GM12872 (cell line): ENCODE measurements around the gene MECP2.

Experiments
- TF ChIP-seq, protein P1 (sequence below): IDR thresholded peaks from 3 replicates; pipeline ENCODE4 v1.5.1; 2011; ENCODE audit warnings: low read depth, mild to moderate bottlenecking, low read length, moderate library complexity; ENCODE audit not compliant: insufficient read depth

The MECP2 gene

DNA sequence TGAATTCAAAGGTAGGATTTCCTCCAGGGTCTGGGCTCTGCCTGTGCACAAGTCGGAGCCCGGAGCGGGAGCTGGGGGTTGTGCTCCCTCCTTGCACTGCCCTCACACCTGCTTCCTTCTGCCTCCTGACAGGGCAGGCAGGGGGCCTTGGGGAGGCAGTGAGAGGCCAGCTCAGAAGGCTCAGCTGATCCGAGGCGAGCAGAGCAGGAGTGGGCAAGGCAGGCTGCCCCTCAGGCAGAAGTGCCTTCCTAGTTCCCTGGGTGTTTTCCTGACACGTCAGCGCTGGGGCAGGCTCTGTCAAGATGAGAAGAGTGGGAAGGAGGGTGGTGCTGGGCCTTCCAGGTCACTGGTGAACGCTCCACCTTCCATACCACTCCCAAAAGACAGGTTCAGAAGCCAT, 72.3 kb downstream of the MECP2 start:
- TF ChIP-seq, protein P1, sequence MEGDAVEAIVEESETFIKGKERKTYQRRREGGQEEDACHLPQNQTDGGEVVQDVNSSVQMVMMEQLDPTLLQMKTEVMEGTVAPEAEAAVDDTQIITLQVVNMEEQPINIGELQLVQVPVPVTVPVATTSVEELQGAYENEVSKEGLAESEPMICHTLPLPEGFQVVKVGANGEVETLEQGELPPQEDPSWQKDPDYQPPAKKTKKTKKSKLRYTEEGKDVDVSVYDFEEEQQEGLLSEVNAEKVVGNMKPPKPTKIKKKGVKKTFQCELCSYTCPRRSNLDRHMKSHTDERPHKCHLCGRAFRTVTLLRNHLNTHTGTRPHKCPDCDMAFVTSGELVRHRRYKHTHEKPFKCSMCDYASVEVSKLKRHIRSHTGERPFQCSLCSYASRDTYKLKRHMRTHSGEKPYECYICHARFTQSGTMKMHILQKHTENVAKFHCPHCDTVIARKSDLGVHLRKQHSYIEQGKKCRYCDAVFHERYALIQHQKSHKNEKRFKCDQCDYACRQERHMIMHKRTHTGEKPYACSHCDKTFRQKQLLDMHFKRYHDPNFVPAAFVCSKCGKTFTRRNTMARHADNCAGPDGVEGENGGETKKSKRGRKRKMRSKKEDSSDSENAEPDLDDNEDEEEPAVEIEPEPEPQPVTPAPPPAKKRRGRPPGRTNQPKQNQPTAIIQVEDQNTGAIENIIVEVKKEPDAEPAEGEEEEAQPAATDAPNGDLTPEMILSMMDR, result no peak

DNA sequence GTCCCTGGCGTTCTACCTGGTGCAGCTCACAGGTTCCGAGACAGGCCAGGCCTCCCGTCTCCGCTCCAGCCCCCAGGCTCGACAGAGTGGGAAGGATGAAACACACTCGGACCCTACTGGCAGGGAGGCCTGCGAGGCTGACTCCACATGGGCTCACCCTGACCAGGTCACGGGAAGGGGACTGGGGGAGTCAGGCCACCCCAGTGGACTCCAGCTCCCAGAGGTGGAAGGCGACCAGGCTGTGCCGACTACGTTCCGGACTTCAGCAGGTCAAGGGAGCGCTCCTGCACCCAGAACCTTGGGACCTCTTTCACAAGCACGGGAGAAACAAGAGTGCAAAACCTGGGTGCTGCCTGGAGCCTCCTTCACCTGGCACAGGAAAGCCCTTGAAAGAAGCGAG, 73.2 kb downstream of the MECP2 start:
- TF ChIP-seq, protein P1, result no peak

DNA sequence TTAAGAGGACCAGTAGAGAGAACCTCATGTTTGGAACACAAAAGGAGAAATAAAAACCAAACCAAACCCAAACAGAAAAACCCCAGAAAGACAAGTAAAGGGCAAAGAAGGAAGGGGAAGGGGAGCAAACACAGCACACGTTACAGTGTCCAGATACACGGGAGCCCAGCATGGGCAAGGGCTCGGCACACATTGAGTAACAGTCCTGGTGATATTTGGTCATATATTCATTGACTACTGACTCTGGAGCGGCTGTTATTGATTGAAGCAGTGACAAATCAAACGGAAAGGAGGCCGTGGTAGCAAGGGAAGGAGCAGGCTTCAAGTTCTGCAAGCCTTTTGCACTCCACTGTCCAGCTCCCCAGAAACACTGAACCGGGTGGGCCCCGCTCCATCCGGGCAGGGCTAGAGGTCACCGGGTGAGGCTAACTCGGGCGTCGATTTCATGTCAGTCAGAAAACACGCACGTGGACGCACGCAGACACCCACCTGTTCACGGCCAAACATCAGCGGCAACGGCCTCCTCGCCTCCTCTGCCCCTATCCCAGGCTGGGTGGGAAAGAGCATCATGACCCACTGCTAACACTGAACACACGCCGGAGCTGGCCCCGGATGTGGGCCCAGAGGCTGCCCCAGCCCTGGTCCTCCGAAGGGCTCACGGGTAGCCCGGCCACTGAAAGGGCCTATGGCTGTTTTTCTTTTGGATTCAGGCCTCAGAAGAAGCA, 74.1 kb downstream of the MECP2 start:
- TF ChIP-seq, protein P1, result no peak

DNA sequence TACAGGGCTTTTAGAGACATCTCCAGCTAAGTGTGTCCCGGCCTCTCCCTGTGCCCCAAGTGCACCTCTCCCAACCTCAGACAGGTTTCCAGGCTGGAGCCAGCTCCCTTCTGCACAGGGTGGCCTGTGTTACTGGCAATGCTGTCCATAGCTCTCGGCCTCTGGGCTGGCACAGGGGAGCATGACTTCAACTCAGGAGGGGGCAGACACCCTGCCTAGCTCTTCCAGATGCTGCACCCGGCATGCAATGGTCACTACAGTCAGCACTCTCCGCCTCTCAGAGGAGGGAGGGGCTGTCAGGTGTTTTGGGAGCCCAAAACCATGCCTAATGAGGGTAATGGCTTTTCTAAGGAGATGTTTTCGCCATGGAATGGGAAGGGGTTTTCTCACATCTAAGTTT, 75.4 kb downstream of the MECP2 start:
- TF ChIP-seq, protein P1, result no peak

DNA sequence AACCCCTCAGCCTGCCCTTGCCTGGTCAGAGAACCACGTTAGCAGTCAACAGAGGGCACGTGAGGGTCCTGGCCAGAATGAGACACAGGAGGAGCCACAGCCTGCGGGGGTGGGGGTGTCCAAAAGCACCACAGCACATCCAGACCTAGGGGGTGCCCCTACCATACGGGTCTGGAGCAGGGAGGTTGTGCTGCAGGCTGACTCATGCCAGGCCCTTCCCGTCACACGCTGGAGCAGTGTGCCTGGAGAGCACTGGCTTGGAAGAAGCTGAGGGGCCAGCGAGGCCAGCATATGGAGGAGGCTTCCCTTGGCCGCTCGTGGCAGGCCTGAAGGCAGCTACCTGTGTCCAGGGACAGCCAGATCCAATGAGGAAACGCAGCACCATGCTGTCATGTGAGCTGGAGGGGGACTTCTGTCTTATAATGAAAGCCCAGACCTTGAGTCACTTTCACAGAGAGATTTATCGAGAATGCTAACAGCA, 76.3 kb downstream of the MECP2 start:
- TF ChIP-seq, protein P1, result no peak

DNA sequence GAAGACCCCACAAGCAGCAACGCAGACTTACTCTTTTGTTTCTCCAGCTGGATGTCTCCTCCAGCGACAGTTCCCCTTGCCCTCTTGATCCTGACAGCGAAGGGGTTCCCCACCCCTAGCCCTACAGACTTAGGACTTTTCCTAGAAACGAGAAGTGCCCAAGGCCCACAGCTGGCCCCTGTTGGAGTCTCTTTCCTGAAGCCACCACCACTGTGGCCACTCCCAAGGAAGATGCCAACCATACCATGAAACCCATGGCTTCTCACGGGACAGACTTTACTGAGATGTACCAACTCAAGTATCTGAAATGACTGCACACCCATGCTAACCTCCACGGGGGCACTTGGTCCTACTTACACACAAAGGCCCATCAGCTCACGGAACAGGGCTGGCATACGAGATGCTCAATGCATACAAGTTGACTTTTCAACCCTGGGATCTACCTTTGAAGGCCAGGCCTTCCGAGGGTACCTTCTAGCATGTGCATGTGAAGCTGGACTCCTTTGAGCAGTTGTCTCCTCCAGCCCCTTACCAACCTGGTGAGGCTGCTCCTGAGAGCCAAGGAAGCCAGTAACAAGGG, 76.9 kb downstream of the MECP2 start:
- TF ChIP-seq, protein P1, result no peak

DNA sequence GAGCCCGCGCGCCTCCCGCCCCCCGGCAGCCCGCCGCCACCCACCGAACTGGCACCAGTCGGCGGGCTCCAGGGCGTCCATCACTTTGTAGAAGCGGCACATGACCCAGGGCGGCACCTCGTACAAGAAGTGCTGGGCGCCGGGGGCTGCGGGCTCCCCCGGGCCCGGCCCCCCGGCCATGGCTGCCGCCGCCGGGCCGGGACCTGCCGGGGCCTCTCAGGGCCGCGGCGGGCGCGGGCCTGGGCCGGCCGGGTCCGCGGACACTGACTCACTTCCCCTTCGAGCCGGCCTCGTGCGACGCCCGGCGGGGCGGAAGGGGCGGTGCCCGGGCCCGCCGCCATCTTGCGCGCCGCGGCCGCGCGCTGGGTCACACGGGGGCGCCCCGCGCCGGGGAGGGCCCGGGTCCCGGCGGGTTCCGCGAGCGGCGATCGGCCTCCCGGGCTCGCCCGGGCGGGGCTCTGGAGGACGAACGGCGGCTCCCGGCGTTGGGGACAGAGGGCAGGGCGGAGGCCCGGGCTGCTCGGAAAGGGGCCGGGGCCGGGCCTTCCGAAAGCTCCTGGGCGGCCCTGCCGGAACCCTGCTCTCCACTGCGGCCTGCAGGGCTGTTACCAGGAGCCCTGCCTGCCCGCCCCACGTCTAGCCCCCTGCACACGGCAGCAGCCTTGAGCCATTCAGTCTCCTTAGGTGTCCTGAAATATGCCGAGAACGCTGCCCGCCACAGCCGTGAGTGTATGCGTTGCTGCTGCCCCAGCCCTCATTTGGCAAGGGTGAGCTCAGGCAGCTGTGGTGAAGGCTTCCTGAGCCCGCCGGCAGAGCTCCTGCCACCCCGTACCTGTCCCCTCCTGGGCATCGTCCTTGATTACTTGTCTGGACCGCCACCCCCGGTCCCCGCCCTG, 77.6 kb downstream of the MECP2 start, which contains the start of gene IRAK1:
TSS of gene IRAK1 (minus strand) at position 270 of the 896 bp plus-strand sequence. CDS start at position 180, 90 bp downstream.
- TF ChIP-seq, protein P1, result no peak
